GM10266 (cell line): ENCODE results near the gene S100A2.
A peak's percentile ranks its signal among the peaks of the same experiment; 100 is the strongest.

Source experiments
- DNase-seq: peaks from one replicate; pipeline ENCODE4 v3.0.0; 2012; ENCODE audit errors: extremely low spot score
- CTCF ChIP-seq: IDR thresholded peaks from 2 replicates; pipeline ENCODE4 v1.5.1; 2012; ENCODE audit warnings: mild to moderate bottlenecking, low read depth; ENCODE audit not compliant: control insufficient read depth, insufficient read depth; ENCODE audit errors: missing control alignments

S100A2 gene

DNA sequence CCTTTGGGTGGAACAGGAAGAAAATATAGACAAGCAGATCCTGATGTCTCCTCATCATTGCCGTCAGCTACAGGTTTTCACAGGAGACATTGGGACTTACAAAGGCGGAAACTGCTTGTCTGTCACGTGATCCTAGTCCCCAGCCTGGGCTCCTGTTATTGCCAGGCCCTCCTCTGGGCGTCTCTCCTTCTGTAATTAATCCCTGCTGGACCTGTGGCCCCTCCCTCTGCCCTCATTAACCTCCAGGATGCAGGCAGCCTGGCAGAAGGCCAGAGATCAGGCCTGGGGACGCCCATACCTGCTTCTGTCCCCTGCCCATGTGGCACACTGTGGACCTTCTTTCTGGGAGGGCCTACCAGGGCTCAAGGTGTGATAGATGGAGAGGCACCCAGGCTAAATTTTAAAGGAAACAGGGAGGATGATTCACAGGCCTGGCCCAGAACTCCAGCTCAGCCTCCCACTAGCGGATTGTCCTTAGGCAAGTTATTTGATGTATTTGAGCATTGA lies 27.3 kb downstream of the S100A2 start:
- no peak for DNase-seq
- TF ChIP-seq CTCF: no peak

- no peak for TF ChIP-seq CTCF
Observed at GRCh38 chr1:153537376-153537730, 28.3 kb downstream of the S100A2 start.

DNA sequence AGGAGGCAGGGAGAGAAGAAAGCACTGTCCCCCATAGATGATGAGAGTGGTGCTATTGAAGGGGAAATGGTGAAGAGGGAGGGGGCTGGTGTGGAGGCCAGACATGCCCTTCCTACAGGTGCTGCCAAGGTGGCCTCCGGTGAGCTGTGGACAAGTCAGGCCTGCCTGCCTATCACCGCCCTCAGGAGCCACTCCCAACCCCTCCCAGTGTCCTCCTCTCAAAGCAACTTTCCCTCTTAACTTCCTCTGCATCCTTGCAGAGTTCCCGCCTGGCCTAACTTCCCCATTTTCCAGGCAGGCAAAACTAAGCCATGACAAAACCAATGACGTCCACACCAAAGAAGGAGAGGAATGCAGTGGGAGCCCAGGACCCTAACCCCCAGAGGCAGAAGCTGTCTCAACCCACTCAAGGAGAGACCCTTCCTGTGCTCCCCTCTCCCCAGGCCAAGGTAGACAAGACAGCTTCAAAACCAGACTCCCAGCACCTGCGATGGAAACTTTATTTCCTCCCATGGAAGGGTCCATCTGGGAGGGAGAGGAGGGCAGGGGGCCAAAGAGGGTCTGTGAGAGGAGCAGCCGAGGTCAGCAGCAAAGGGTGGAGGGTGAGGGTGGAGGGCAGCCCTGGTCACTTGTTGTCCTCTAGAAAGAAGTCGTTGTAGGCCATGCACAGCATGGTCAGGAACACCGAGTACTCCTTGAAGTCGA lies 28.8 kb downstream of the S100A2 start:
- no peak for DNase-seq
- no peak for TF ChIP-seq CTCF

More at GRCh38 chr1:153537376-153537730, 28.3 kb downstream of the S100A2 start:
- no peak for DNase-seq

DNA sequence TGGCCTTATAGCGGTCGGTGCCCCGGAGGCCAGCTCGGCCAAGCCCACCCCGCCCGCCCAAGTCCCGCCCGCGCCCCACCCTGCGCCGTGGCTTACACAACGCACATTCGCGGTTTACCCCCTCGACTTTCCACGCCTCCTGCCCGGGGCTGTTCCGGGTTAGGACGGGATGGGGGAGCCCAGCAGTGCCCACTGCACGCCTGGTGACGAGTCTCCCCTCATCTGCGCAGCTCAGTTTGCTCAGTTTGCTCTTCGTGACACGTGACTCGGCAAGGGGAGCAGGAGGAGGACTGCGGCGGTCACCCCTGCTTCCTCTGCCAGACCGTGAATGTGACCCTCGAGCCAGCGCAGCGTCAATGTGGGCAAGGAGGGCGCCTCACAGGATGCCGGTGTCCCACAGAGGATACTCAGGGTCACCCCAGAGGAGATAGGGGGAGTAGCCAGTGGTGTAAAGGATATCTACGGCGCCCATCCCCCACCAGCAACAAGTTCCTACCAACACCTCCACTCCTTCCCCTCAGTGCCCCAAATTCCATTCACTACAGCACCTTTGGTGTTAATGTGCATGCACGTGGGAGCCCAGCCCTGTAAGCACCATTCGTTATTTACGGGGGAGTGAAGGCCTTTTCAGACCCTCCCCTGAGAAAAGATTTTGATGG lies 29.5 kb downstream of the S100A2 start:
- DNase-seq: peak; percentile 72
- TF ChIP-seq CTCF: no peak

- no peak for DNase-seq
Observed at GRCh38 chr1:153535242-153536011, 30.2 kb downstream of the S100A2 start, which contains the start of gene S100A6. Gene S100A6 (minus strand): TSS chr1:153535991. CDS start chr1:153535339, 652 bp downstream.

DNA sequence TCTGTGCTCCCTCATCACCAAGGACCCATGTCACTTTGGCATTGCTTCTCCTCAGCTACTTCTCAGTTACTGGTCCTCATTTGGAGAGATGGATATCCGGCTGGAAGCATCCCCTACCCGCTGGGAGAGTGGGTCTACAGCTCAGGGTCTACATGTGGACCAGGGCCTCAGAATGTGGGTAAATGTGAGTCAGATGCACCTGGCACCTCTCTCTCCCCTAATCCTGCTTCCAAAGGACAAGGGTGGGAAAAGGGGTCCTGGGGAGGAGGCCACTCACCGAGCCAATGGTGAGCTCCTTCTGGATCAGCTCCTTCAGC lies 30.8 kb downstream of the S100A2 start:
- TF ChIP-seq CTCF: no peak
- no peak for DNase-seq

More at GRCh38 chr1:153535242-153536011, 30.2 kb downstream of the S100A2 start, which contains the start of gene S100A6:
- no peak for TF ChIP-seq CTCF
